ENCODE results near the gene C1orf116.

The C1orf116 gene

DNA sequence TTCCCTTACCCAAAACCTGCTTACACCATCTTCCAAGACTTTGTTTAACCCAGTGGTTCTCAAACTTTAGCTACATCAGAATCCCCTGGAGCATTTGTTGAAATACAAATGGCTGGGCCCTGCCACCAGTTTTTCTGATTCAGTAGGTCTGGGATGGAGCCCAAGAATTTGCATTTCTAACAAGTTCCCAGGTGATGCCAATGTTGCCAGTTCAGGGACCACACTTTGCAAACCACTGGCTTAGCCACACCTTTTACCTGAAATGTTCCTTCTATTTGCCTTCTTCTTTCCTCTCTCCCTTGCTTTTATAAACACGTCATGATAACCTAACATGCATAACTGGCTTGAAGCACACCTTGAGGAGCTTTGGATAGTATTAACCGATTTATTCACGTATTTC is 46.2 kb downstream of the C1orf116 start:
- DNase-seq = no peak

DNA sequence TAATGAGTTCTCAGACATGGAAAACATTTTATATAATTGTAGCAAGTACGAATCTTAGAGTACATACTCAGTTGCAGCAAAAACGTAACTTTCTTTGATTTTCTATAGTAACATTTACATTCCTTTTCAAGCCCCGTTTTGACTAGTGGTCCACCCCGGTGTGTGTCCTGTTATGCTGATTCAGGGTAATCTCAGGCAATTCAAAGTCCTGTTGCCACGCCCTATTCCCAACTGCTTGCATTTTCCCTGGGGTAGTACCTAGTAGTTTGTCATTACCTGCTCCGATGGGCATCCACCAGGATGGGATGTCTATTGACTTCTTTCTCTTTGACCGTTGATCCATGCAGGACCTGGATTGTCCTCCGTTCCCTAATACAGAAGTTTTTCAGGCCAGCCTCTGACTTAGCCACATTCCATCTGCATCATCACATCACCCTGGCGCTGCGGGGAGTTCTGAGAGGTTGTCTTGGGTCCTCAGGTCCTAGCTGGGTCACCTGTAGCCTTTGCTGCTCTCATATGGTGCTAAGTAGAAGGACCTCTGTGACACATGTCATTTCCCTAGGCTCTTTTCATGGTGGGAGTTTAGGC is 47.3 kb downstream of the C1orf116 start:
- no peak for DNase-seq

DNA sequence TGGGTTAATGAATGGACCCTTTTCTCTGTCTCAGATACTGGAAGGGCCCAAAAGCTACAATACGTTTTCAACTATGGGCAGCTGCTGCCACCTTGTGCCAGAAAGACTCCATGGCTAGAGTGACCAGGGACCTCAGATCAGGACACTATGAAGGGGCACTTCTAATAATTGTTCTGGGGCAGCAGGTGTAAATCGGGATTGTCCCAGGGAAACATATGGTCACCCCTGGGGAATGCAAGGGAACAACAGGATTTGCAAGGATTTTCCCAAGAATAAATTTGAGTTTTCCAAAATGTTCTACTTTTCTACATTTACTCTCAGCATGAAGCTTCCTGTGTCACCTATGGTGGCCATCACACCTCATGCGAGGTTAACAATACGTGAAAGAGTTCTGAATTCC is 50.3 kb downstream of the C1orf116 start:
- DNase-seq = peak; percentile 52

DNA sequence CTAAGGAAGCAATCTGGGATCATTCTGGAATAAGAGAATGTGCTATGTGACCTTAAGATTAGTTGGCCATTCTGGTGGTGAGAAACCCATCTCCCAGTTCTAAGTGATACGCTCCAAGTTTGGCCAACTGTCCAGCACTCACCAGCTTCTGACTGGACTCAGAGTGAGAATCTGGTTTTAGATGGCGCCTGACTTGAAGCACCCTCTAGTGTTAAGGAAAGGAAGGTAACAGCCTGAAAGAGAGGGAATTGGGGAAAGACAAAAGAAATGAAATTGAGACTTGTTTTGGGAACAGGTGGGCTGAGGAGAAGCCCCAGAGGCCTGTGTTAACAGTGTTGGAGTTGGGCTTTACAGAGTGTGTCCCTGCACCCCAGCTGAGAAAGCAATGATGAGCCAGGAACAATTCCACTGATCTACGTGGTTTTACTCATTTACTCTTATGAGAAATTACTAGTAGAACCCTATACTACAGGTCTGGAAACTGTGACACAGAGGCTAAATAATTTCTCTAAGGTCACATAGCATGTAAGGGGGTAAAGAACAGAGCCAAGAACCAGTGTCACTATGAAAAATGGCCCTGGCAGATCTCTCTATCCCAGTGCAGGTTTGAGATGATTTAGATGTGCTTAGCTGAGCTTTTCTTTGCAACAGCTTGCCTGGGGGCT is 53.0 kb downstream of the C1orf116 start:
- no peak for DNase-seq

DNA sequence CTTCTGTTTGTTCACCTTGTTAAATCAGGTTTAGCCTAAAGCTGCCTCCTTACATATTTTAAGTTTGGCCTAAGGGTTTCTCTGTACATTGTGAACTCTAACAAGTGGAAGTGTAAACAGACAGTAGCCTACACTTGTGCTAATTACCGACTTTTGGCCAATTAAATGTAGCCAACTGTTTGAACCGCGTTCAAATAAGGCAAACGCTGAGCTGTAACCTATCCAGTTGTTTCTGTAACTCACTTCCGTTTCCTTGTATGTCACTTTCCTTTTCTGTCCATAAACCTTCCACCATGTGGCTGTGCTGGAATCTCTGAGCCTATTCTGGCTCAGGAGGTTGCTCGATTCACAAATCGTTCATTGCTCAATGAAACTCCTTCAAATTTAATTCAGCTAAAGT is 54.3 kb downstream of the C1orf116 start:
- no peak for DNase-seq

DNA sequence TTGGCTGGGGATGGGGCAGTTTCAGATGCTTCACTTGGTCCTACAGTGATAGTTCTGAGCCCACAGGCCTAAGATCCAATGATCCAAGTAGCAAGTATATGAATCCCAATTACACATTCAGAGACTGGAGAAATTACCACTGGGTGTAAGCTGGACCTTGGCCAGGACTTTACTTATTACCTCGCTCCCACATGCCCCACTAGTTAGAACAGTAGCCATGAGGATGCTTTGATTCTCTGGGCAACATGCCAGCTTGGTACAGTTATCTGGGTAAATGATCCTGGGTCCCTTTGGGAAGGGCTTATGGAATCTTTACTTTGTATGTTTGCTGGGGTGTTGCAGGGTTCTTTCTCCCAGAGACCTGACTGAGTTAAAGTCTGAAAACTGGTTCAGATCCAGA is 57.2 kb downstream of the C1orf116 start:
- no peak for DNase-seq

DNA sequence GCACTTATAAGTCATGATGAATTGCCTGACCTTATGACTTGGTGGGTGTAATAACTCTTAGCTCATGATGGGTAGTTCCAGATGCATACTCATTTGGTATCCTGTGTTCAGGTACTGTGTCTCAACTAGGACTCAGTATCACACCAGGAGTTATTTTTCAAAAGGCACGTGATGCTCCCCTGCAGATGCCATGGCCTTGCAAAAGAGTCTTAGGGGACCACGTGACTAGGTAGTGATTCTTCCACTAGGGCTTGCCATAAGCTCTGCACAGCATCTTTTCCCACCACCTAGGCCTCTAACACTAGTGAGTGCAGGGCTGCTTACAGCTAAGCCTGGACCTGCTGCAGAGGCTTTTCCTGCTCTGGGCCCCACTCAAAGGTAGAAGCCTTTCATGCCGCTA is 58.4 kb downstream of the C1orf116 start:
- no peak for DNase-seq

DNA sequence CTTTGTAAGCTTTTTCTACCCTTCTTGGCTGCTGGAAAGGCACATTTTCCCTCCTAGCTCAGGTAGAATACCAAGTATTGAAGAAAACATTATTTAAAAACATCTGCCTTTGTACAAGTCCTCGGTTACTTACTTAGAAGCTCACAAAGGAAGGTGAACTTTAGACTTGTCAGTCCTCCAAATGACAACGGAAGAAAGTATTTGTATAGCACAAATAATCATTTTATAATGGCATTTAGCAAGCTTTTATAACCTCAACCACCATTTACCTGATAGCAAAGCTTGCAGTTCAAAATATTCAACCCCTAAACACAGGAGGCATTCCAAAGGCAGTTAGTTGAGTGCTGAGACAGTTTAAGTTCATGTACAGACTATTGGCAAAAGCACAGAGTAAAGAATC is 59.8 kb downstream of the C1orf116 start:
- no peak for DNase-seq

DNA sequence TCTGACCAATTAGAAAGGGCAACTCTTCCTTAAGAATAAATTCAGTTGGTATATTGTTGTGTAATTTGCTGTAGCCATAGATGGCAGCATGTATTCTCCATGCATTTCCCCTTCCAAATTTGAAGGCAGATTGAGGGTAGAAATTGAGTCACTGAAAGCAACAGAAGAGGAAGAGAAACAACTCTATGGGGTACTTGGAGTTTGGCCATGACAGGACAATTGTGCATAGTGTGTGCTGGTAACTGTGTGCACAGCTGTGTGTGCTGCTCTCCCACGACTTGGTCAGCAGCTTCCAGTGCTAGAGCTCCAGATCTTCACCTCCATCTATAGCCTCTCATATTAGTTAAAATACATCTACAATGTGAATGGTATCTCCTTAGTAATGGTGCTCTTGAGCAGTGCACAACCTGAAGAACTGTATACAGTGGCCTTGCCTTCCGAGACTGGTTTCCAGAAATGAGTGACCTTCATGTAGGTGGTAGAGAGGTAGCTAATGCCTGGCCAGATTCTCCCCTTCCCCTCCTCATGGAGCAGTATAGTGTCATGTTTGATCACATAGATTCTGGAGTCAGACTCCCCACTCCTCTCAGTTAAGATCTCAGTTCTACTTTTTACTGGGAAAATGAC is 61.4 kb downstream of the C1orf116 start:
- DNase-seq = no peak

DNA sequence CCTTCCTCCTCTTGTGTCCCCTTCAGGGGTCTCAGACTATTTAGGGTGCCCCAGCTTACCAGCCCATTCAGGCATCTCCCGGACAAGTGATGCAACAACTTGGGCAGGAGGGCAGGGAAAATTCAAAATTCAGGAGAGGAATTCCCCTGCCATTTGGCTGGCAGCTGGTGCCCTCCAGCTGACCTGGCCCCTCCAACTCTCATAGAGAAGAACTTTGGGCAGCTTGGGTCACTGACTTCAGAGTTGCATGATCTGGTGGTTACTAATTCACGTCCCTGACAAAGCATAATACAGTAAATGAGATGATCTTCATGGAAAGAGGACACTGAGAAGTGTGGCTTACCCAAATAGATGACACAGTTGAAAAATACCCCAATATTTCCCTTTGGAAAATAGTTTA is 62.1 kb downstream of the C1orf116 start, which contains the start of gene FCAMR:
FCAMR (minus strand) TSS at position 15 of the 400 bp plus-strand sequence. CDS start 335 bp downstream, outside the sequence.
- DNase-seq = no peak

DNA sequence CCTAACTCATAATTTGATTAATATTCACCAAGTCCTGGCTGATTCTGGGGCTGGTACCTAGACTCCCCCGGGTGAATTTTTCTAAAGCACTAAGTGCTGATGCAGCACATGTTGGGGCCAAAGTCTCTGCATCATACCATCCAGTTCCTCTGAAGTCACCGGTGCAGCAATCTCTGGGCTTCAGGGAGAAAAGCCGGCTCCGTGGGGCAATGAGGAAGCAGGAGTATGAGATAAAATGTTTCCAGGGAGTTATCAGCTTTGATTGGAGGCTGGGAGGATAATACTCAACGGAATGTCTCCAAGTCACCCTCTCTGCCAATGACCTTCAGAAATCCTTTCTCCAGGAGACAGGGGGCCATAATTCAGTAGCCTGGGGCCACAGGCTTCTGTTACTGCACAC is 63.5 kb downstream of the C1orf116 start:
- no peak for DNase-seq
